IPS DF 19.7 (cell line): ENCODE measurements around the gene SH2D2A.
"Not testable (repeated sequence)": the region's sequence is repeated elsewhere in the genome, so short reads cannot be mapped to it uniquely, and the experiment has no call there.

Experiments
- DNase-seq: peaks from one replicate; pipeline ENCODE4 v3.0.0-alpha.2; 2013; ENCODE audit warnings: low read depth, low spot score

SH2D2A gene

DNA sequence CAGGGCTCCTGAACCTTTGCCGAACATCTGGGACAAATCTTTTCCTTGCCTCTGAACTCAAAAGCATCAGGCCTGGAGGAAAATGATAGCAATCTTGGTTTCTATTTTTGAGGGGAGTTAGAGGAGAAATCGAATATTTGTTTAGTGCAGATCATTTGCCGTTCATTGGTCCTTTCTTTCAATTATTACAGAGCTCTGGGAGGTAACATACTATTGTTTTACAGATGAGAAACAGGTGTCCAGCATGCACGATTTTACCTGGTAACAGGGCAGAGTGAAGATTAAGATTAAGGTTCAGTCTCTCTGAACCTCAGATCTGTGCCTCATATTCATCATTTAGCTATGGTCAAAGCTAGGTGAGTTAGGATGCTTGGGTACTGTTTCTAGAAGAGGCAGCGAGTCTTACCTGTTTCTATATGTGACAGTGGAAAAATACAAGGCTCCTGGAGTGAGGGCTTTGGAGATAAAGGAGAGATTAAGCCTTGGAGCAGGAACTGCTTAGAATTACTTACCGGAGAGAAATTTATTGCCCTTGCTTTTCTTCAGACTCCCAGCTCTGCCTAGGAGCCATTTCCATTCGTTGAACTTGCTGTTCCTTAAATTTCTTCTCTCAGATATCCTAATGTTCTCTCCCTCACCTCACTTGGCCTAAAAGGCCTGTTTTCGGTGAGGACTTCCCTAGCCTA lies 47.9 kb downstream of the SH2D2A start:
- no peak for DNase-seq

DNA sequence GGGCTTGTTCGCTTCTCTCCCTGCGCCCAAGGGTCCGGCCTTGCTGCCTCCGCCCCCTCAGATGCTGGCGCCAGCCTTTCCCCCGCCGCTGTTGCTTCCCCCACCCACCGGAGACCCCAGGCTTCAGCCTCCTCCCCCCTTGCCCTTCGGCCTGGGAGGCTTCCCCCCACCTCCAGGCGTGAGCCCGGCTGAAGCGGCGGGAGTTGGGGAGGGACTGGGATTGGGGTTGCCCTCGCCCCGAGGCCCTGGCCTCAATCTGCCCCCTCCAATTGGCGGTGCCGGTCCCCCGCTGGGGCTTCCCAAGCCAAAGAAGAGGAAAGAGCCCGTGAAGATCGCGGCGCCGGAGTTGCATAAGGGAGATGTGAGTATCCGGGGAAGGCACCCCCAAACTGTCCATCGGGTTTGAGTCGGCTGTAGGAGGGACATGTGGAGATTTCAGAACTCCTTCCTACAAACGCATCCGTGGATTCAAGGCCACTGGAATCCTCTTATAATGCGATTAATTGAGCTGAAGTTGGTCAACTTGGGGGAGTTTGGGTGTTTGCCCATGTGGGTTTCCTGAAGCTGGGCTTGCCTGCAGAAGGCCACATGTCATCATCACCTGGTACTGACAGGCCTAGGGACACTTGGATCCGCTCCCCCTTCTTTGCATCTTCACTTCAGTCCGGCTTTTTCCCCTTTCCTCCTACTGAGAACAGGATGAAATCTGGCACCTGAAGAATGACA lies 48.6 kb downstream of the SH2D2A start:
- no peak for DNase-seq

DNA sequence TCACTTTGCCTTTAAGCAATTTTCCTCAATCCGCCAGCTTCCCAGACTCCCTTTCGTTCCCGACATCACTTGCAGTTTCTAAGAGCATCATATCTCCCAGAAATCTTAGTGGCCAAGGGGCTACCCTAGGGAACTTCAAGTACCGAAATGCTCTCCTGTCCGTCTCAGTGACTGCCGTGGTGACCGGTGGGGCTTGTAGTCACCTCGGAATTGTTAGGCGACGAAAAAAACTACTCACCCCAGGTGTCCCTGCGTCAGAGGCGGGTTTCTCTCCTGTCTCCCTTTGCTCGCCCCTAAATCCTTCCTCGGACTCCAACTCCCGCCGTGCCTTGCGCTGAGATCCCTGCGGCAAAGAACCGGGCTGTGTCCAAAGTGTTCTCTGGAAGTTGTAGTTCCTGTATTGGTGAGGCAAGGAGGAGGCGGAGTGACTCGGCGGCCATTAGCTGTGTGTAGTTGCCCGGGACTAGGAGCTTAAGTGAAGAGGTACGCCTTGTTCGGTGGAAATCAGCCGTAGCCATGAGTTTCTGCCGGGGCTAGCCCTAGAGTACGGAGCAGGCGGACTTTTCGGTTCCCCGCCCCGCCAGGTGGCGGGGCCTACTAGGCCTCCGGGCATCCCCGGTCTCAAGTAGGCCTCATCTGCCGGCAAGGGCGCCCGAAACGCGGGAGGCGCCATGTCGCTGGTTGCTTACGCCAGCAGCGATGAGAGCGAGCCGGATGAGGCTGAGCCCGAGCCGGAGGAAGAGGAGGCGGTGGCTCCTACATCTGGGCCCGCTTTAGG lies 49.4 kb downstream of the SH2D2A start, which contains the start of gene PRCC:
Gene PRCC (plus strand): TSS at position 435 of the 778 bp plus-strand sequence. CDS start 237 bp downstream, at position 672.
- peak; percentile 100 for DNase-seq

DNA sequence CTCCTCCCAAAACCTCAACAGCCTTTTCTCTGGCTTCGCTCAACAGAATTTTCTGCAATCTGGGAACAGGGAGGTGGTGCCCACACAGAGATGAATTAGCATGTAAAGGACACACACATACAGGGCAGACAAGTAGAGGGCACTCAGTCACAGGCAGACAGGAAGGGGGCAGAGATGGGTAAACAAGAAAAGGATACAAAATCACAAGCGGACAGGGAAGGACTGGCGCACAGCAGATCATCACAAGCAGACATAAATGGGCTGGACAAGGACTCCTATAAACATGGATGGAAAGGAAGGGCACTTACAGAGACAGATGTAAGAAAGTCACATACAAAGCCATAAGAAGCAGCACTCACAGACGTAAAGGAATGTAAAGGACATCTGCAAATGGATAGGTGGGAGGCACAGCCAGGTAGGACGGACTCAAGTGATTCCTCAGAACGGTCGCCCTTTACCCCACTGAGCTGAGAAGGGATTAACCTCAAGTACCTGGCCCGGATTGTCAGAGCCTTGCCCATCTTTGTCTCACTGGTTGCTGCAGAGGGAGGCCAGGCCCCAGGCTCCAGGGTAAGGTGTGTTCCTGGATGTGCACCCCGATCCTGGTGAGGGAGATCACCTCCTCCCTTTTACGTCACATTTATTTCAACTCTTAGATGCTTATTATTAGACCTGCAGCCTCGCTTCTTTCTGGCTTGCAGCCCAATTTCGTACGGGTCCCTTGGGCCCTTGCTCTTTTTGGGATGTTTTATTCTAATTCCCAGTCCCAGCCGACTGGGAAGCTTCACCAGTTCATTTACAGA lies 50.1 kb downstream of the SH2D2A start:
- no peak for DNase-seq

DNA sequence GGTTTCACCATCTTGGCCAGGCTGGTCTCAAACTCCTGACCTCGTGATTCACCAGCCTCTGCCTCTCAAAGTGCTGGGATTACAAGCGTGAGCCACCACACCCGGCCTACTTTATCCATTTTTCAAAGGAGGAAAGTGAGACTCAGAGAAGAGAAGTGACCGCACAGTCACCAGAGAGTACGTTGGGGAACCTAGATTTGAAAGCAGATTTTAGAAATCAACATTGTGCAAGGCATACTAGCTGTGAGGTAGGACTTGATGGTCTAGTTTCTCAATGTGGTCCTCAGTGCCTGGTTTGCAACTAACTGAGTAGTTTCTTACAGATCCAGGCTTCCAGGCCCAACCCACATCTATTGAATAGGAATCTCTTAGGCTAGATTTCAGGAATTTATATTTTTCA lies 51.0 kb downstream of the SH2D2A start:
- DNase-seq = no peak

DNA sequence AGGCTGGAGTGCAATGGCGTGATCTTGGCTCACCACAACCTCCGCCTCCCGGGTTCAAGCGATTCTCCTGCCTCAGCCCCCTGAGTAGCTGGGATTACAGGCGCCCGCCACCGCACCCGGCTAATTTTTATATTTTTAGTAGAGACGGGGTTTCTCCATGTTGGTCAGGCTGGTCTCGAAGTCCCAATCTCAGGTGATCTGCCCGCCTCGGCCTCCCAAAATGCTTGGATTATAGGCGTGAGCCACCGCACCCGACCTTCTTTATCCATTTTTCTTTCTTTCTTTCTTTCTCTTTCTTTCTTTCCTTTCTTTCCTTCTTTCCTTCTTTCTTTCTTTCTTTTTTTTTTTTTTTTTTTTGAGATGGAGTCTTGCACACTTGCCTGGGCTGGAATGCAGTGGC lies 51.5 kb downstream of the SH2D2A start:
- DNase-seq = not testable (repeated sequence)

DNA sequence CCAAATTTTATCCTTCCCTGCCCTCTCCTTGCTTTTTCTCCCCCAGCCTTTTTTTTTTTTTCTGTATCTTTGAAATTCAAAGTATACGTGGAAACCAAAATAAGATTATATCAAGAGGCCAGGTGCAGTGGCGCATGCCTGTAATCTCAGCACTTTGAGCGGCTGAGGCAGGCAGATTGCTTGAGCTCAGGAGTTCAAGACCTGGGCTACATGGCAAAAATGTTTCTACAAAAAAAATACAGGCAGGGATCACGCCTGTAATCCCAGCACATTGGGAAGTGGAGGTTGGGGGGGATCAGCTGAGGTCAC lies 55.9 kb downstream of the SH2D2A start:
- no peak for DNase-seq

DNA sequence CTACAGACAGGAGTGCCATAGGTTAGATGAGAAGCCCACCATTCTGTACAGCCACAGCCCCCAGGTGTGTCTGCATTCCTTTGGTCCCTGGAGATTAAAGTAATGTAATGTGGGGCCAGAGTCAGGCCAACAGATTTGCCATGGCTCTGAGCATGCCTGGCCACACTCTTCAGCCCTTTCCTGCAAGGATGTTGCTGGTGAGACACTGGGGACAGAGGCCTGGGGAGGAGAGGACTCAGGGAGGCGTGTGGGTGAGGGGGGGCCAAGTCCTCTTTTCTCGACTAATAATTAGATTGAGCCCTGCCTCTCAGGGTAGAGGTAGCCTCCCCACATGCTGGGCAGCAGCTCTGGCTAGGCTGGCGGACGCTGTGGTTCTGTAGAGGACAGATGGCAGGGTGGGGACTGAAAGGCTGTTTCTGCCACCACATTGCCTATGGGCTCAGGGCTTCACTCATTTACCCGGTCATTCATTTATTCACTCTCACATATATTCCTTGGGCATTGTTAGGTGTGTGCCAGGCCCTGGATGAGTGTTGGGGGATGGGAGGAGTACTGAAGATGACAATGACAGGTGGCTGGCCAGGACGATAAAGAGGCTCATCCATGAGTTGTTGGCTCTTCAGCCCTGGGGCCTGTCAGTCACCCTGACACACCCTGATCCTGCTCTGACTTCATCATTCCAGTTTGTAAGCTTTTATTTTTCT lies 56.4 kb downstream of the SH2D2A start:
- DNase-seq = no peak

DNA sequence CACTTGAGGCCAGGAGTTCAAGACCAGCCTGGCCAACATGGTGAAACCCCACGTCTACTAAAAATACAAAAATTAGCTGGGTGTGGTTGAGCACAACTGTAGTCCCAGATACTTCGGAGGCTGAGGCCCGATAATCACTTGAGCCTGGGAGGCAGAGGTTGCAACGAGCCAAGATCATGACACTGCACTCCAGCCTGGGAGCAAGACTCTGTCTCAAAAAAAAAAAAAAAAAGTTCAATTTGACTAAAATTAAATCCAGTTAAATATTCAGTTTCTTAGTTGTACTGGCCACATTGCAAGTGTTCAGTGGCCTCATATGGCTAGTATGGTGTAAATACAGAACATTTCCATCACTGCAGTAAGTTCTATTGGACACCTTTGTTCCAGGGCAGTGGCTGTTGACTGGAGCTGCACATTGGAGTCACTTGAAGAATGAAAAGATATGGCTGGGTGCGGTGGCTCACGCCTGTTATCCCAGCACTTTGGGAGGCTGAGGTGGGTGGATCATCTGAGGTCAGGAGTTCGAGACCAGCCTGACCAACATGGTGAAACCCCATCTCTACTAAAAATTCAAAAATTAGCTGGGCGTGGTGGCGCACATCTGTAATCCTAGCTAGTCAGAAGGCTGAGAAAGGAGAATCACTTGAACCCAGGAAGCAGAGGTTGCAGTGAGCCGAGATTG lies 58.9 kb downstream of the SH2D2A start:
- not testable (repeated sequence) for DNase-seq

DNA sequence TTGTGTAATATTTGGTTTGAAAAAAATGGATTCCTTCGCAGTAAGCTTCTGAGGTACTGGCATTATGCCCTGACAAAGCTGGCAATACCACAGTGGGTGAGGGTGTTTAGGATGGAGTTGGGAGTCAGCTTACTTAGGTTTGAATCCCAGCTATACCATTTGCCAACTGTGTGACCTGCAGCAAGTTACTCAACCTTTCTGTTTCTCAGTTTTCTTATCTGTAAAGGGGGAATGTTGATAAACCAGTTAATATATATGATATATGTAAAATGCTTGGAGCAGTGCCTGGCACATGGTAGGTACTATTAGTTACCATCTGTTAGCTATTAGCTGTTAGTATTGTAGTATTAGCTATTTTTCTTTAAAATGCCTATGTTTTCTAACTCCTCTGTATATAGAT lies 60.3 kb downstream of the SH2D2A start:
- no peak for DNase-seq
